Neural cell (in vitro differentiated cells): ENCODE results near the gene SLC44A5.

Experiments used
- EP300 ChIP-seq: fragments of 450-650 bp; conservative IDR thresholded peaks from 2 replicates; pipeline ENCODE4 v1.6.1; 2014; ENCODE audit warnings: antibody characterized with exemption, mild to moderate bottlenecking, moderate library complexity; ENCODE audit not compliant: poor library complexity, severe bottlenecking
- EZH2 ChIP-seq: fragments of 200-600, 300-800 bp; shearing (Covaris generic), sonication (generic); IDR thresholded peaks from 2 replicates; pipeline ENCODE4 v1.6.1; 2014; ENCODE audit warnings: antibody characterized with exemption, low read length, borderline replicate concordance, mild to moderate bottlenecking; ENCODE audit not compliant: insufficient read depth, poor library complexity, severe bottlenecking
- MXI1 ChIP-seq: fragments of 450-650 bp; conservative IDR thresholded peaks from 2 replicates; pipeline ENCODE4 v1.6.1; 2014; ENCODE audit warnings: antibody characterized with exemption, mild to moderate bottlenecking; ENCODE audit not compliant: poor library complexity, severe bottlenecking
- POLR2AphosphoS5 ChIP-seq: IDR thresholded peaks from 2 replicates; pipeline ENCODE4 v1.6.1; 2012
- RAD21 ChIP-seq: fragments of 450-650 bp; conservative IDR thresholded peaks from 2 replicates; pipeline ENCODE4 v1.6.1; 2014; ENCODE audit warnings: antibody characterized with exemption, mild to moderate bottlenecking, moderate library complexity
- SMC3 ChIP-seq: fragments of 450-650 bp; conservative IDR thresholded peaks from 2 replicates; pipeline ENCODE4 v1.6.1; 2014; ENCODE audit warnings: antibody characterized with exemption, mild to moderate bottlenecking, moderate library complexity; ENCODE audit not compliant: poor library complexity
- TAF1 ChIP-seq: IDR thresholded peaks from 2 replicates; pipeline ENCODE4 v1.6.1; 2012; ENCODE audit warnings: low read depth
- TF ChIP-seq, protein P1 (sequence below): IDR thresholded peaks from 2 replicates; pipeline ENCODE4 v1.6.1; 2012; ENCODE audit warnings: borderline replicate concordance
- TF ChIP-seq, protein P2 (sequence below): fragments of 450-650 bp; IDR thresholded peaks from 2 replicates; pipeline ENCODE4 v1.5.1; 2014; ENCODE audit warnings: antibody characterized with exemption, mild to moderate bottlenecking, moderate library complexity; ENCODE audit not compliant: poor library complexity, severe bottlenecking

DNA sequence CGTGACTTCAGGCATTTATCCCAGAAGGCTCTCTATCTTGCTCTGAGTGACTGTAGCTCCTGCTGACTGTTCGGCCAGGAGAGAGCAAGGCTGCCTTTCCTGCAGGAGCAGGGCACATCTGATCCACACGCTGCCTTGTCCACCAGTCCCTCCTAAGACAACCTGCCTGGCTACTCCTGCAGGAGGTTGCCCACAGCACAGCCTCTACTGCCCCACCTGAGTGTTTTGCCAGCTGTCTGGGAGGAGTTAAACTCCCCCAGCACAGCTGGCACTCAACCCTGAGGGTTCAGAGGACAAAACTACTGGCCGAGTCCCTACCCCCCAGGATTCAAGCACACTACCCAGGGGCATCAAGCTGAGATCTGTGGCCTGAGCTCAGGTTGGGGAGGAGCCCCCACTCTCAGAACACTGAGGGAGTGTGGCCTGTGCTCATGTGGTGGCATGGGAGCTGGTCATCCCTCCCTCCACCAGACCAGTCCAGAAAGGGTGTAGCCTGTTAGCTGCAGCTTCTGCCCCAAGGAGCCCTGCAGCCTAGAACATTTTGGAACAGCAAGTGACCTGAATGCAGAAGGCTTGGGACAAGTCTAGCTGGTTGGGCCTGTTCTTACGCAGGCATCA, 237.3 kb downstream of the SLC44A5 start:
- TF ChIP-seq, protein P1, sequence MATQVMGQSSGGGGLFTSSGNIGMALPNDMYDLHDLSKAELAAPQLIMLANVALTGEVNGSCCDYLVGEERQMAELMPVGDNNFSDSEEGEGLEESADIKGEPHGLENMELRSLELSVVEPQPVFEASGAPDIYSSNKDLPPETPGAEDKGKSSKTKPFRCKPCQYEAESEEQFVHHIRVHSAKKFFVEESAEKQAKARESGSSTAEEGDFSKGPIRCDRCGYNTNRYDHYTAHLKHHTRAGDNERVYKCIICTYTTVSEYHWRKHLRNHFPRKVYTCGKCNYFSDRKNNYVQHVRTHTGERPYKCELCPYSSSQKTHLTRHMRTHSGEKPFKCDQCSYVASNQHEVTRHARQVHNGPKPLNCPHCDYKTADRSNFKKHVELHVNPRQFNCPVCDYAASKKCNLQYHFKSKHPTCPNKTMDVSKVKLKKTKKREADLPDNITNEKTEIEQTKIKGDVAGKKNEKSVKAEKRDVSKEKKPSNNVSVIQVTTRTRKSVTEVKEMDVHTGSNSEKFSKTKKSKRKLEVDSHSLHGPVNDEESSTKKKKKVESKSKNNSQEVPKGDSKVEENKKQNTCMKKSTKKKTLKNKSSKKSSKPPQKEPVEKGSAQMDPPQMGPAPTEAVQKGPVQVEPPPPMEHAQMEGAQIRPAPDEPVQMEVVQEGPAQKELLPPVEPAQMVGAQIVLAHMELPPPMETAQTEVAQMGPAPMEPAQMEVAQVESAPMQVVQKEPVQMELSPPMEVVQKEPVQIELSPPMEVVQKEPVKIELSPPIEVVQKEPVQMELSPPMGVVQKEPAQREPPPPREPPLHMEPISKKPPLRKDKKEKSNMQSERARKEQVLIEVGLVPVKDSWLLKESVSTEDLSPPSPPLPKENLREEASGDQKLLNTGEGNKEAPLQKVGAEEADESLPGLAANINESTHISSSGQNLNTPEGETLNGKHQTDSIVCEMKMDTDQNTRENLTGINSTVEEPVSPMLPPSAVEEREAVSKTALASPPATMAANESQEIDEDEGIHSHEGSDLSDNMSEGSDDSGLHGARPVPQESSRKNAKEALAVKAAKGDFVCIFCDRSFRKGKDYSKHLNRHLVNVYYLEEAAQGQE, result no peak
- TF ChIP-seq POLR2AphosphoS5 (no peak), SMC3 (no peak), EZH2 (no peak), MXI1 (no peak), EP300 (no peak), RAD21 (no peak), TAF1 (no peak)
- TF ChIP-seq, protein P2, sequence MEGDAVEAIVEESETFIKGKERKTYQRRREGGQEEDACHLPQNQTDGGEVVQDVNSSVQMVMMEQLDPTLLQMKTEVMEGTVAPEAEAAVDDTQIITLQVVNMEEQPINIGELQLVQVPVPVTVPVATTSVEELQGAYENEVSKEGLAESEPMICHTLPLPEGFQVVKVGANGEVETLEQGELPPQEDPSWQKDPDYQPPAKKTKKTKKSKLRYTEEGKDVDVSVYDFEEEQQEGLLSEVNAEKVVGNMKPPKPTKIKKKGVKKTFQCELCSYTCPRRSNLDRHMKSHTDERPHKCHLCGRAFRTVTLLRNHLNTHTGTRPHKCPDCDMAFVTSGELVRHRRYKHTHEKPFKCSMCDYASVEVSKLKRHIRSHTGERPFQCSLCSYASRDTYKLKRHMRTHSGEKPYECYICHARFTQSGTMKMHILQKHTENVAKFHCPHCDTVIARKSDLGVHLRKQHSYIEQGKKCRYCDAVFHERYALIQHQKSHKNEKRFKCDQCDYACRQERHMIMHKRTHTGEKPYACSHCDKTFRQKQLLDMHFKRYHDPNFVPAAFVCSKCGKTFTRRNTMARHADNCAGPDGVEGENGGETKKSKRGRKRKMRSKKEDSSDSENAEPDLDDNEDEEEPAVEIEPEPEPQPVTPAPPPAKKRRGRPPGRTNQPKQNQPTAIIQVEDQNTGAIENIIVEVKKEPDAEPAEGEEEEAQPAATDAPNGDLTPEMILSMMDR, result no peak
